HG03066 (cell line): Measurements from ENCODE around the gene LACTB.

Experiments used
- ATAC-seq: cut with Tn5 transposase; IDR thresholded peaks from one replicate; pipeline ENCODE4 v1.9.1; 2021; ENCODE audit warnings: low read depth; ENCODE audit not compliant: unreplicated experiment

The LACTB gene

DNA sequence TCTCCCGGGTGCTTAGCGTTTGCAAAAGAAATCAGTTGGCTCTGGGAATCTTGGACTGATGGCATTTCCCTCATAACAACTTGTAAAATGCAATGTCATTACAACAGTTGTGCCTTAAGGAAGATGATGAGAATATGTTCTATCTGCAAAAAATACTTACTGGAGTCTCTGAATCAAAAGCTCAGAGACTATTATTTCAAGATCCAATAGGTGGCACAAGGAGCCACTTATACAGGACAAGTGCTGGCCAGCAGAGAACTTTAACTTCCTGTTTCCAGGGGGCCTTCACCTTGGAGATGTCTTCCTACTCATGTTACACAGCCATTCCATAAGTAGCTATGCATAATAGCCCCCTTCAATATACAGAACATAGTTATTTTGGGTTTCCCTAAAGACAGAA is 44.6 kb downstream of the LACTB start:
- ATAC-seq: no peak

DNA sequence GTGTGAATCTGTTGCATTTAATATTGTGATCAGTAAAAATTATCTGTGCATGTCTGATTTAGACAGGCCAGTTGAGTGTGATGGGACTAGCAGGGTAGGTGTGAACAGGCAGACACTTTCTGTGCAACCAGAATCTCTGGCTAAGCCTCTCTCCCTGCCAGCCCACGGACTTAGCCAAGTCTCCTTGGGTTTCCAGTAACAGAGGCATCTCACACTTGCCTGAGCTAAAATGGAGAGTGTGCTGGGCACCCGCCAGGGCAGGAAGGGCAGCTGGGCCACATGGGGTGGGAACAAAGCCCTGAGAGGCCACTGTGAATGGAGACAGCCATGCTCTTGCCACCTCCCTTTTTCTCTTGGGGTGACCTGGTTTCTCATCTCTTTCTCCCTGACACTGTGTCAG is 48.1 kb downstream of the LACTB start:
- no peak for ATAC-seq

DNA sequence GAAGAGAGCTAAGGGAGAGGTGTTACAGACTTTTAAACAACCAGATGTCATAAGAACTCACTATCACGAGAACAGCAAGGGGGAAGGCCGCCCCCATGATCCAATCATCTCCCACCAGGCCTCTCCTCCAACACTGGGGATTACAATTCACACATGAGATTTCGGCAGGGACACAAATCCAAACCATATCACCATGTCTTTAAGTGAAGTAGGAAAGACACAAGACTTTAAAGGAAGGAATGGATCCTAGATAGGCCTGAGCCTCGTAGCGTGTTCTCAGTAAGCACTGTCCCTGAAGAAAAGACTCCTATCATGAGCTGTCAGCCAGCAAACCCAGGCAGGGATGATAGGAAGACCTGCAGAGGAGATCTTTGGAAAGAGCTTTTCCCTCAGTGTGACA is 50.7 kb downstream of the LACTB start:
- no peak for ATAC-seq

DNA sequence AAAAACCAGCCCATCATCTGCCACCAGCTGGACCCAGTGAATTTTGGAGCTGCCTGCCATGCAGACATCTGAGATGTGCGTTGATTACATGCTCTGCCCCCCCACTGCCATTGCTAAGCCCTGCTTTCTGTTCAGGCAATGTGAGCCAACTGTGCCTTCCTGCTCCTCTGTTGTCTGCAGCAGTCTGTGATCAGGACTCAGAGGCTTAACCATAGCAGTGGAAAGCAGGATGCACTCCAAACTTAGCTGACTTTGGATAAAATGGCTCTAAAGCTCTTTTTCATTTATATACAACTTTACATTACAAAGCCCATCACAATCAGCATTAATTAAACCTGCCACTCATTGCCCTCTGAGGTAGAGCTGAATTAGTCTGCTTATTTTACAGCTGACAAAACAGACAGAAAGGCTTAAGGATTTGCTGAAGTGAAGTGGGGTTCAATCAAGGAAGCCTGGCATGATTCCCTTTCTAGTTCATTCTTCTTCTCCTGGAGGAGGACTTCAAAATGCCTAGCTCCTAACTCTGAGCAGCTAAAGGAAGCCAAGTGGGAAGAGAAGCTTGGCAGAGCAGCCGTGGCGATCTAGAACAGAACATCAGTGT is 51.3 kb downstream of the LACTB start:
- no peak for ATAC-seq

DNA sequence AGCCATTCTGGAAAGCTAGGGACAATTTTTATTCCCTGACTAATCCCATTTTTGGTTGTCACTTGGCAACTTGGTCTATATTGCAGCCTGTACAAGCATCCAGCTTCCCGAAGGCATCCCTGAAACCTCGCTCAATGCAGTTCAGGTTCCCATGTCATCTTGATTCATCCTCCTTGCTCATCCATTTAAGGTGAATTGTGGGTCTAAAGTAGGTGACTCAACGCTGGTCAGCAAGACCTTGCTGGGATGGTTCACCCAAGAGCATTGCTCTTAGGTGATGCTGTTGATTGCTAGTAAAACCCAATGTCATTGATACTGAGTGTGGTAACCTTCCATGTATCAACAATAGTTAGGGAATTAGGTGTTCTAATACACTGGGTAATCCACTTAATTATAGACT is 54.6 kb downstream of the LACTB start:
- no peak for ATAC-seq

DNA sequence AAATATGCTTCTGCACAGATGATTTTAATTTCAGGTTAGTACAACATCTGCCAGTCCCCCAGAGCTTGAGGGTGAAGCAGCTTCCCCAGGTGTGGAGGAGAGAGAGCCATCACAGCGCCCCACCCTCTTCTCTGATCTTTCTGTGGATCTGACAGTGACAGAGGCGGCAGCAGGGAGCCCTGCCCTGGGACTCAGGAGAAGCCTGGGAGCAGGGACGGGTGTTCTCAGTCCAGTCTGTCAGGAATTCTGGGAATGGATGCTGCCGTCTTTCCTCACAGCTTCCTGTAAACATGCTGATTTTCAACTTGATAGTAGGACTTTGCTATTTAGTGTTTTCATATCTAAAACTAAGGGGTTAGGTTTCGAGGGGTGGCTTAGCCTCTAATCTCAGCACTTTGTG is 56.4 kb downstream of the LACTB start:
- no peak for ATAC-seq

DNA sequence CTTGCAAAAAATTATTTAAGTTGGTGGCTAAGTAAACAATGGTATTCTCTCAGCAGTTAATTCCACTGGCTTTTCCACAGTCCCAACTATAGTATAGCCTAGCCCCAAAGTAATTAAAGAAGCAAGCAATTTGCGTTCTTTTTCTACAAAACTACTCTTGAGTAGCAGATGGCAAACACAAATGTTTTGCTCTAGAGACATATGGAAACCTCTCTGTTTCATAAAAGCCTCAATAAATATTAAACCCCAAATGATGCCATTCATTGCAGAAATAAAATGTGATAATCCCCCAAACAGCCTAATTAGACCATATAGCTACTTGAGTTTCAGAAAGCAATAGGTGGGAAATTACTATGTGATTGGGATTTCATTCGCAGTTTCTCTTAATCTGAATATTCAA is 59.1 kb downstream of the LACTB start:
- ATAC-seq: no peak

DNA sequence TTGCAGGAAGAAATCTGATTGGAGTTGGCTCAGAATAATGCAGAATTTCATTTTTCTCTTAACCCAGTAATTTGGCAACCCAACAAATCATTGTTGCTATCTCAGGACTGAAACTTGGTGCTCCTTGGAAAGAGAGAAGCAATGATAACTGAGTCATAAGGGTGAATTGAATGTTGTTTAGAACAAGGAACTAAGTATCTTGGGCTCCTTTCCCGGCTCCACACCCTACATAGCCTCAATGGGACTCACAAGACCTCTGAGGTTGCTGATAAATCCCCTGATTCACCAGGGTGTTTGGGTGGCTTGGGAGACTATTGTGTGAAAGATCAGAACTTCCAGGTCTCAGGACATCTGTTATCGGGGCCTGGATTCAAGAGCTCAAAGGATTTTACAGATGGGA is 60.0 kb downstream of the LACTB start:
- no peak for ATAC-seq

DNA sequence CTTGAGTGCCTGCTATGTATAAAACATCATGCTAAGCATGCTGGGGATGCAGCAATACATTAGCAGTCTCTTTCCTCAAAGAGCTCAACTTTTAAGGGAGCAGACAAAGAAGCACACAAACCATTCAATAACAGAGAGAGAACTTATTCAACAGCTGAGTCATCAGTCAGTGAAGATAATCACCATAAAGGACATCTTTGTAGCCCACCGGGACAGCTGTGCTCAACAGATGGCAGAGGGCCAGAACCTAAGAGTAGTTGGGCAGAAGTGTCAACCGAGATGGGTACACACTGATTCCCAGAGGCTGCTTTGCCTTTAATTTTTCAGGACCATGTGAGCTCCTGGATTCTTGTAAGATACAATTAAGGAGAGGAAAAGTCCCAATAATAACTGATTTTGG is 63.5 kb downstream of the LACTB start:
- ATAC-seq: no peak

DNA sequence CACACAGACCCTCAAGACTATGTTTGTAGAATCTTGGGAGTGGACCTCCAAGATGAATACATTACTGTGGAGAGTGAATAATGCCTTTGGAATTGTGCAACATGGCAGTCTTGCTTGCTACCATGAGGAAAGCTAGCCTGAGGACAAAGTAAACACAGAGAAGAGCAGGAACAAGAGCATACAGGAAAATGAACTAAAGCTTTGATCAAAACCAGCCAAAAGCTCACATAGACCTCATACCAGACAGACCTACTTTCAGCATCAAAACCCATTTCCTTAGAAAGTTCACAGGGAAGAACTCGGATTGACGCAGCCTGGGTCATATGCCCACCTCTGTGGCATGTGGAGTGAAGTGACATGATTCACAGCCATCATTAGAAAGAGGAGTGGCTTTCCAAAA is 64.4 kb downstream of the LACTB start:
- ATAC-seq: no peak

DNA sequence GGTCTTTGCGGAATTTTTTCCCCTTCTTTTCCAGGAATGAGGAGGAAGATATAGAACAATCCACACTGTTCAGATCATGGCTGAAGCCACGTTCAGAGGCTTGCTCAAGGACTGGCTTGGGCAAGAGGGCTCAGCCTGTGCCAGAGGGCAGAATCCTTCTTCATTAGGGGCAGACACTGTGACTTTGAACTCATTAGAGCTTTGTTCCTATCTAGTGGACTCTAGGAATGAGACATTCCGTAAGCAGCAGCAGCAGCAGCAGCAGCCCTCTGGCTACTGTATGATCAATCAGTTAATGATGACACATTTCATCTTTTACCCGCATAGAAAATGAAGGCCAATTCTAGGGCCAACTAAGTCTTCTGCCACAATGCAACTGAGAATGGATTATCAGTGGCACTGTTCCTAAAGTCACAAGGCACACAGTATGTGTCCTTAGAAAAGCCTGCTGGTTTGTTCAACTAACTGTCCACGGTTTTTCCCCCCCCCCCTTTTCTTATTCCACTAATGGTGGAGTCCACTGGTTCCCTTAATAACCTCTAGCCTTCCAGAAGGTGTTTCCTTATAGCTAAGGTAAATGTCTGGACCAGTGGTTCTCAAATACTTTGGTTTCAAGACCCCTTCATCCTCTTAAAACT is 66.0 kb downstream of the LACTB start:
- no peak for ATAC-seq

DNA sequence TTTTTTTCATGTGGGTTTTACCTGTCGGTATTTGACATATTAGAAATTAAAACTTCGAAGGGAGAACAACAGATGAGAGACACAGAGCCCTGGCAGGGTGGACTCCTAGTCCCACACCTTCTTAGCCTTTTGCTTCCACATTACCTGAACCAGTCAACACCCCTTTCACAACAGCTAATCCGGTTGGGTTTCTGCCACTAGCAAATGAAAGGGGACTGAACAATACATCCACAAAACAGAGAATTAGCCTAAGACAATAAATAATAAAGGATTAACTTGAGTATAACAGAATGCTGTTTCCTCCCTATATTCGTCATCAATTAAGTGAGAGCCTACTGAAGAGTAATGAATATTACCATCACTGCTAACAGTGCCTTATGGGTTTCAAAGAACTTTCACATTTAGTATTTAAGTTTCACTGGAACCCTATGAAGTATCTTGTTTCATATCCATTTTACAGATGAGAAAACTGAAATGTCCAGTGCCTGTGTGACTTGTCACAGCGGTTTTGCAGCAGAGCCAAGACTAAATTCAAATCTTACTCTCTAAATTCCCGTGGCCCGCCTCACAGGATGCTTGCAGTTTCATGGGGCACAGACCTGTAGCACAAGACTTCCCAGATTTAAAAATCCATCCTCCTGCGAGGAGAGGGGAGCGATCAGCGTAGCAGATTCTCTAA is 66.7 kb downstream of the LACTB start:
- ATAC-seq: no peak

DNA sequence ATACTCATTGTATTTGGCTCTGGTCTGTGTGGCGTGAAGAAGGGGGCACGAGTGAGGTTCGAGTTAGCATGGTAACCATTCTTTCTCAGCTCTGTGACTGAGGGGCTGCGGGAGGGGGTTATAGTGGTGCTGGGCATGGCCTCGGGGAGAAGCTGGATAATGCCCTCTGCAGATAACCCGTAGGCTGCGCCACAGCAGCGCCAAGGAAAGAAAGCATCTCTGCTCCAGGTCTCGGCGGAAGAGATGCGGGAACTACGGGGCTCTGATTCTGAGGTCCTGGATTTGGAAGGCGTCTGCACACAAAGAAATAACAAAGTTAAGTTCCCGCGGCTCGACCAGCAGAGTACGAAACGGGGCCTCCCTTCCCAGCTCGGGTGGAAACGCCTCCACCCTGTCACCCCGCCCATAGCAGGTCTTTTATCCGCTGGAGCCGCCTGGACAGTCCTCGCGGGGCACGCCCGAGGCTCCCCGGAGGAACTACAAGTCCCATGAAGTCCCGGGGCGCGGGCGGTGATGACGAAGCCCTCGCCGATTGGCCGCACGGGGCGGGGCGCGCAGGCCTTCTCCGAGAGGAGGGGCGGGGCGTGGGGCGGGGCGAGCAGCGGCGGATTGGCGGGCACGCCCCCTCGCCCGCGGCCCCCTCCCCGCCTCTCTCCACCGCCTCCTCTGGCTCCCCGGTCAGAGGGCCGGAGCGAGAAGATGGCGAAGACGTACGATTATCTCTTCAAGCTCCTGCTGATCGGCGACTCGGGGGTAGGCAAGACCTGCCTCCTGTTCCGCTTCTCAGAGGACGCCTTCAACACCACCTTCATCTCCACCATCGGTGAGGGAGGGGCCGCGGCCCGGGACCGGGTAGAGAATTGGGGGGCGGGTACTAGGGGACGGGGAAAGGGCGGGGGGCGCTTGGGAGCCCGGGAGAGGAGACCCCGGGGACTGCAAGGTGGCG is 67.5 kb downstream of the LACTB start, which contains the start of gene RAB8B:
Gene RAB8B (plus strand): TSS at position 681 of the 946 bp plus-strand sequence. CDS start 19 bp downstream, at position 700.
- peak; percentile 76 for ATAC-seq

DNA sequence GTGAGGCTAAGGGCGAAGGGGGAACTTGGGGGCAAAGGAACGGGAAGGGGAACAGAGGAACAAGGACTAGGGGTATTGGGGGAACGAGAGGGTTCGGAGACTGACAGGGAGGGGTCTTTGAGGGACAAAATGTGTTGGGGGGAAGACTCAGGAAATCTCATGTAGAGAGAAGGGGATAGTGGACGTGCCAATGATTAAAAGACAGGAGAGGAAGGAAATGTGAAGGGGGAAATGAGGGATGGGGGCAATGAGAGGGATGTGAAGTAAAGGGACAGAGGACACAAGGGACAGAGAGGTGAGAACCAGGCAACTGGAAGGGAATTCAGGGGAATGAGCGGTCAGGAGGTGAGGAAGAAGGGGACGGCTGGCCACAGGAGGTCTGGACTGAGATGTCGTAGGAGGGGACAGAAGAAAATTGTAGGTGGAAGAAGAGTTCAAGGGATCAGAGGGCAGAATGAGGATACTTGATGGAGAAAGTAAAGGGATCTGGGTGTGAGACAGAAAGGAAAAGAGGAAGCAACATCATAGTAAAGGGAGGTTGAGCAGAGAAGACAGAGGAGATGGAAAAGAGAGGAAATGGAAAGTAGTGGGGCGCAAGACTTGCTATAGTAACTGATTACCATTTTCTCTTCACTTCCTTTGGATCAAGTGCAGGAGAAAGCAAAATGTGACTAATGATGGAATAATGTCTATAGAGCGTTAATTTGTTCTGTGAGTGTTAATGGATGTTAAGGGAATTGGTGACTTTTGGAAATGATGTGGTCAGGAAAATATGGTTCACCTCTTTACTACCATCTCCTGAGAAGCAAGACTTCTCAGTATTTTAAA is 68.5 kb downstream of the LACTB start:
- ATAC-seq: no peak

DNA sequence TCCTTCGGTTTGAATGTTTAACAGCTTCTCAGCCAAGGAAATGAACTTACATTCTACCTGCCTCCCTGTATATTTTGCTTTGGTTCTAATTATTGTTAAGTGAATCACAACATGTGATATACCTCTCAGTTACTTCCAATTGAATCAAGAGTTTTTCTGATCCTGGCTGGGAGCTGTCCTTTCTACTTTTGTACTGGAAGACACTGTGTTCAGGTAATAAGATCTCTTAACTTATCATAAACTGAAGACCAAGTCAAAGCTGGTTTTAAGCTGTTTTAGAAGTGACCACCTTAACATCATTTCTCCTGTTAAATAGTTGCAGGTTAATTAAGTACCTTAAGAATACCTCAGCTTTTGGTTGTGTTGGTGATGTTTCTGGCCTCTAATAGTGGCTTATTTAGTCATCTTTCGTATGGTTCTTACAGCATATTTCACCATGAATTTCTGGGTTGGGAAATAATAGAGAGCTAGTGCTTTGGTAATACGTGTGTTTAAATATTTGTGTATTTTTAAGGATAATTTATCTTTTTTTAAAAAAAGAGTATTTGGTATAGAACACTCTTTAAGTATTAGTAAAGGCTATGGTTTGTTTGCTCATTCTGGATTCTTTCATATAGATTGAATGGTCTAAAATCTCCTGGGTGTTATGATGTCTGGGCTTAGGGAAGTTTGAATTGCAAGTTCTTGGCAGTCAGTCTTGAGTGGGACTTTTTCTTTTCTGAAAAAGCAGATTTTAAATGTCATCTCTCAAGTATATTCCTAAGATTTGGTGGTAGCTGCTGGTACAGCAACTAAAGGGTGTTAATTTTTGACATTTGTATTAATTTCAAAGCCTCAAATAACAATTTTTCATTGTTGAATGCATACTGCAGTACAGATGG is 69.3 kb downstream of the LACTB start:
- no peak for ATAC-seq
